ENCODE data around the gene COL19A1. TPM values are rescaled to one million over a fixed set of nuclear protein-coding genes. Genes with fewer than 3 reads are reported as not detected.

The COL19A1 gene
- polyA plus RNA-seq, 1 donor (not counting 4 experiments of a cell fraction or from before 2014, with no cell fraction given): not detected

- Histone ChIP-seq H3K27me3 (ENCODE audit: control insufficient read depth, extremely low read depth, insufficient read depth, low read length) (no peaks in the 10 kb centered on the region), H3K4me3 (ENCODE audit: control insufficient read depth in 2 of 3, extremely low read depth in 1 of 3, insufficient read depth in 2 of 3, low read depth in 1 of 3, low read length in 3 of 3) (no peak overlapping the region), H3K36me3 (ENCODE audit: control insufficient read depth in 2 of 2, extremely low read depth in 1 of 2, insufficient read depth in 2 of 2, low read length in 2 of 2) (no peaks in the 10 kb centered on the region), H3K27ac (ENCODE audit: control insufficient read depth, insufficient read depth, low read length) (no peak overlapping the region), H3K4me1 (ENCODE audit: control insufficient read depth, extremely low read depth, insufficient read depth, low read length) (no peaks in the 10 kb centered on the region), H2AFZ (ENCODE audit: control insufficient read depth, low read length) (no peak overlapping the region), H3K9me1 (ENCODE audit: control insufficient read depth, extremely low read depth, insufficient read depth, low read length) (no peaks in the 10 kb centered on the region), H4K20me1 (ENCODE audit: control insufficient read depth, extremely low read depth, insufficient read depth, low read length) (no peaks in the 10 kb centered on the region), H3K79me2 (ENCODE audit: control insufficient read depth, insufficient read depth, low read length) (no peaks in the 10 kb centered on the region), H3K9me3 (ENCODE audit: control insufficient read depth, low read depth, low read length) (no peaks in the 10 kb centered on the region), H3K4me2 (ENCODE audit: control insufficient read depth, extremely low read depth, insufficient read depth, low read depth, low read length) (no peak overlapping the region), H3K9ac (ENCODE audit: control insufficient read depth, extremely low read depth, insufficient read depth, low read length) (no peak overlapping the region)
- DNase-seq (ENCODE audit: low read depth, low spot score) (no peak), FAIRE-seq (no peak)
- dilution Hi-C loops (cut with MboI; ENCODE audit: extremely low pct_ligation_motif_present, low sequenced_read_pairs): no loop called here
- TF ChIP-seq, protein P1, sequence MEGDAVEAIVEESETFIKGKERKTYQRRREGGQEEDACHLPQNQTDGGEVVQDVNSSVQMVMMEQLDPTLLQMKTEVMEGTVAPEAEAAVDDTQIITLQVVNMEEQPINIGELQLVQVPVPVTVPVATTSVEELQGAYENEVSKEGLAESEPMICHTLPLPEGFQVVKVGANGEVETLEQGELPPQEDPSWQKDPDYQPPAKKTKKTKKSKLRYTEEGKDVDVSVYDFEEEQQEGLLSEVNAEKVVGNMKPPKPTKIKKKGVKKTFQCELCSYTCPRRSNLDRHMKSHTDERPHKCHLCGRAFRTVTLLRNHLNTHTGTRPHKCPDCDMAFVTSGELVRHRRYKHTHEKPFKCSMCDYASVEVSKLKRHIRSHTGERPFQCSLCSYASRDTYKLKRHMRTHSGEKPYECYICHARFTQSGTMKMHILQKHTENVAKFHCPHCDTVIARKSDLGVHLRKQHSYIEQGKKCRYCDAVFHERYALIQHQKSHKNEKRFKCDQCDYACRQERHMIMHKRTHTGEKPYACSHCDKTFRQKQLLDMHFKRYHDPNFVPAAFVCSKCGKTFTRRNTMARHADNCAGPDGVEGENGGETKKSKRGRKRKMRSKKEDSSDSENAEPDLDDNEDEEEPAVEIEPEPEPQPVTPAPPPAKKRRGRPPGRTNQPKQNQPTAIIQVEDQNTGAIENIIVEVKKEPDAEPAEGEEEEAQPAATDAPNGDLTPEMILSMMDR (optimal IDR thresholded peaks at IDR 0.05 in 1 of 3, IDR thresholded peaks at IDR 0.05 in 1 of 3, conservative IDR thresholded peaks at IDR 0.05 in 1 of 3; ENCODE audit: extremely low read depth in 1 of 3, insufficient read depth in 2 of 3, low read length in 3 of 3): no peak
- no peak for TF ChIP-seq EZH2 (IDR thresholded peaks at IDR 0.05; ENCODE audit: low read length)
Observed at GRCh38 chr6:70061546-70061945, 195.2 kb downstream of the COL19A1 start.

DNA sequence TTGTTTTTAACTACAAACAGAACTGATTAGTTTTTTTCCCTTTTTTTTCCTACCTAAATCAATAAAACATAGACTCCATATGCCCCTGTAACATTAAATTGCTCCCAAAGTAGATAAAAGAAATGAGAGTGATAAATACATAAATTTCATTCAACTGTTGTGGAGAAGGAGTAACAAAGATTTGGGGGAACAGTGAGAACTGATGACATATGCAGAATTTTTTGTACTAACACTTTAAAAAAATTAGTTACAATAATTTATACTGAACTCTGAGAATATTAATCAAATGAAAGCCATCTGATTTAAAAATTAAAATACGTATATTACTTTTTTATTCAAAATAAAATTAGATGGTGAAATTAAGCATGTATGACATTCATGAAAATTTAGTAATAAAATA is 195.7 kb downstream of the COL19A1 start:
- no peaks in the 10 kb centered on the region for H3K36me3 ChIP-seq (ENCODE audit: control insufficient read depth in 2 of 2, extremely low read depth in 1 of 2, insufficient read depth in 2 of 2, low read length in 2 of 2)
- H3K27me3 ChIP-seq (ENCODE audit: control insufficient read depth, extremely low read depth, insufficient read depth, low read length): no peaks in the 10 kb centered on the region
- FAIRE-seq (no peak), DNase-seq (ENCODE audit: low read depth, low spot score) (no peak)
- H3K4me1 ChIP-seq (ENCODE audit: control insufficient read depth, extremely low read depth, insufficient read depth, low read length): no peaks in the 10 kb centered on the region
- no peak overlapping the region for H3K27ac ChIP-seq (ENCODE audit: control insufficient read depth, insufficient read depth, low read length)
- no peaks in the 10 kb centered on the region for H4K20me1 ChIP-seq (ENCODE audit: control insufficient read depth, extremely low read depth, insufficient read depth, low read length)
- dilution Hi-C loops (cut with MboI; ENCODE audit: extremely low pct_ligation_motif_present, low sequenced_read_pairs): no loop called here
- no peak overlapping the region for H2AFZ ChIP-seq (ENCODE audit: control insufficient read depth, low read length)
- no peak overlapping the region for H3K4me3 ChIP-seq (ENCODE audit: control insufficient read depth in 2 of 3, extremely low read depth in 1 of 3, insufficient read depth in 2 of 3, low read depth in 1 of 3, low read length in 3 of 3)
- H3K9ac ChIP-seq (ENCODE audit: control insufficient read depth, extremely low read depth, insufficient read depth, low read length): no peak overlapping the region
- no peak overlapping the region for H3K4me2 ChIP-seq (ENCODE audit: control insufficient read depth, extremely low read depth, insufficient read depth, low read depth, low read length)
- TF ChIP-seq EZH2 (IDR thresholded peaks at IDR 0.05; ENCODE audit: low read length): no peak
- TF ChIP-seq, protein P1 (optimal IDR thresholded peaks at IDR 0.05 in 1 of 3, IDR thresholded peaks at IDR 0.05 in 1 of 3, conservative IDR thresholded peaks at IDR 0.05 in 1 of 3; ENCODE audit: extremely low read depth in 1 of 3, insufficient read depth in 2 of 3, low read length in 3 of 3): no peak
- no peaks in the 10 kb centered on the region for H3K9me1 ChIP-seq (ENCODE audit: control insufficient read depth, extremely low read depth, insufficient read depth, low read length)
- no peaks in the 10 kb centered on the region for H3K79me2 ChIP-seq (ENCODE audit: control insufficient read depth, insufficient read depth, low read length)
- H3K9me3 ChIP-seq (ENCODE audit: control insufficient read depth, low read depth, low read length): no peaks in the 10 kb centered on the region

All from keratinocyte (primary cell).